DOHH2 (cell line): ENCODE results near the gene PLCB2.

Experiments
- CTCF ChIP-seq: fragments of 200-600 bp; sonication (generic); IDR thresholded peaks from one replicate; pipeline ENCODE4 v1.5.1; 2014; ENCODE audit warnings: antibody characterized with exemption, mild to moderate bottlenecking, low read depth, low read length; ENCODE audit not compliant: poor library complexity, severe bottlenecking
- EZH2phosphoT487 ChIP-seq: fragments of 200-600 bp; sonication (generic); IDR thresholded peaks from 2 replicates; pipeline ENCODE4 v1.6.1; 2017; ENCODE audit warnings: borderline replicate concordance, mild to moderate bottlenecking, antibody characterized with exemption, low read length, moderate library complexity, mixed read lengths

DNA sequence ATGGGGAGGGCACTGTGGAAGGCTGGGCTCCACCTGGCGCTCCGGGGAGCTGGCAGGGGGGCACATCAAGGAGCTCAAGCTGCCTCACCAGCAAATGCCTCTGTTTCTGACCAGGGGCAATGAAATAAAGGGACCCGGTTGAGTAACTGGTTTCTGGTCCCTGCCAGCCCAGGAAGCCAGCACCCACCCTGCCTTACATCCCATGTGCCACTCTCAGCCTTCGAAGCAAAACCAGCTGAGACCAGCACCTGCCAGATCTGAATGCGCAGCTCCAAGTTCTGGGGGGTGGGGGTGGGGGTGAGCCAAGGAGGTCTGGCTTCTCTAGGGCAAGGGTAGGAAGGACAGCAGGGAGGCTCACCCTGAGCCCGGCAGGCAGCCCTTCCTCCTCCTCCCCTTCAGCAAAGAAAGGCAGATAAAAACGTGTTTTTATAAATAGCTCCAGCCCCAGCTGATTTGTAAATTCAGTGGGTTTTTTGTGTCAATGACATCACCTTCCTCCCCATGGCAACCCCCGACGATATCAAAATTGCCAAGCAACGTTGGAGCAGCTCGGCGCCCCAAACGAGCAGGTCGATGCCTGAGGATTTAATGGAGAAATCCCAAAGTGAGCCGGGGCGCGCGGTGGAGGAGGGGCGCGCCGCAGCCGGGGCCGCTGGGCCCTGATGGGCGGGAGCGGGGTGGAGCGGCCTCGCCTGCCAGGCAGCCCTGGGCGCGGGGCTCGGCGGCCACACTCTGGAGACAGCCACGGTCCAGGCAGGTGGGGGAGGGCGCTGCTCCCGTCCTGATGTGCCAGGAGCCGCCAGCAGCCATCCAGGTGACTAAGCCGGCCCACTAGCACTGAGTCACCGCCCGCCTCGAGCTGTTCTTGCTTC is 69.0 kb downstream of the PLCB2 start, which contains the start of gene PAK6:
- TF ChIP-seq CTCF: no peak
- TF ChIP-seq EZH2phosphoT487: no peak
